ENCODE measurements around the gene CAP1.
"Not testable (repeated sequence)": the region's sequence is repeated elsewhere in the genome, so short reads cannot be mapped to it uniquely, and the experiment has no call there.

Gene CAP1

GRCh38 chr1:40058453-40059337, 18.2 kb downstream of the CAP1 start:
- DNase-seq (ENCODE audit: low read depth, low spot score), result no peak

GRCh38 chr1:40059338-40059959, 18.9 kb downstream of the CAP1 start:
- no peak for DNase-seq (ENCODE audit: low read depth, low spot score)

- DNase-seq (ENCODE audit: low read depth, low spot score), result no peak
These were observed 19.6 kb downstream of the CAP1 start for GRCh38 chr1:40059960-40060750.

GRCh38 chr1:40064797-40065499, 24.4 kb downstream of the CAP1 start:
- DNase-seq (ENCODE audit: low read depth, low spot score), result no peak

GRCh38 chr1:40067023-40067422, 26.5 kb downstream of the CAP1 start:
- DNase-seq (ENCODE audit: low read depth, low spot score), result no peak

- DNase-seq (ENCODE audit: low read depth, low spot score), result no peak
These were observed 27.3 kb downstream of the CAP1 start for GRCh38 chr1:40067851-40068250.

- no peak for DNase-seq (ENCODE audit: low read depth, low spot score)
These were observed 31.6 kb downstream of the CAP1 start for GRCh38 chr1:40072142-40072541.

- no peak for DNase-seq (ENCODE audit: low read depth, low spot score)
These were observed 32.5 kb downstream of the CAP1 start for GRCh38 chr1:40073062-40073461.

GRCh38 chr1:40075266-40075665, 34.7 kb downstream of the CAP1 start:
- no peak for DNase-seq (ENCODE audit: low read depth, low spot score)

- no peak for DNase-seq (ENCODE audit: low read depth, low spot score)
These were observed 36.4 kb downstream of the CAP1 start for GRCh38 chr1:40076895-40077312.

- DNase-seq (ENCODE audit: low read depth, low spot score), result peak; percentile 3
These were observed 38.2 kb downstream of the CAP1 start for GRCh38 chr1:40078512-40079333.

- no peak for DNase-seq (ENCODE audit: low read depth, low spot score)
These were observed 39.4 kb downstream of the CAP1 start for GRCh38 chr1:40079774-40080400.

GRCh38 chr1:40081871-40082270, 41.3 kb downstream of the CAP1 start:
- no peak for DNase-seq (ENCODE audit: low read depth, low spot score)

- DNase-seq (ENCODE audit: low read depth, low spot score), result not testable (repeated sequence)
These were observed 44.2 kb downstream of the CAP1 start for GRCh38 chr1:40084750-40085149.

- no peak for DNase-seq (ENCODE audit: low read depth, low spot score)
These were observed 50.3 kb downstream of the CAP1 start for GRCh38 chr1:40090652-40091355.

- no peak for DNase-seq (ENCODE audit: low read depth, low spot score)
These were observed 51.7 kb downstream of the CAP1 start for GRCh38 chr1:40092241-40092640.

GRCh38 chr1:40092706-40093639, 52.4 kb downstream of the CAP1 start:
- no peak for DNase-seq (ENCODE audit: low read depth, low spot score)

- DNase-seq (ENCODE audit: low read depth, low spot score), result no peak
These were observed 54.1 kb downstream of the CAP1 start for GRCh38 chr1:40094466-40095110.

All from activated naive CD8-positive, alpha-beta T cell treated with anti-CD3 and anti-CD28 coated beads, Interleukin-2, amount 50 U/mL, for 16 hours (primary cell).